ENCODE results near the gene TTC13. TPM values are rescaled to one million over a fixed set of nuclear protein-coding genes. Genes with fewer than 3 reads are reported as not detected.

The TTC13 gene
- total and polyA plus RNA-seq, 7 donors = 3.0 to 19.7 (median 13.6) TPM

GRCh38 chr1:230875370-230875769 is 103.3 kb downstream of the TTC13 start:
- 94% methylated on average over 8 of the region's 8 CpGs for WGBS, 2 donors
- DNase-seq = no peak
- intact Hi-C loops (cut with DNase I) = no loop called here
- no peak for TF ChIP-seq EP300 (IDR thresholded peaks at IDR 0.05)
- TF ChIP-seq CTCF (IDR thresholded peaks at IDR 0.05) = no peak
- TF ChIP-seq POLR2AphosphoS5 (IDR thresholded peaks at IDR 0.05) = no peak
- no peak for TF ChIP-seq POLR2A (IDR thresholded peaks at IDR 0.05)
- H3K4me3 ChIP-seq = no peak overlapping the region
- H3K27me3 ChIP-seq = no peaks in the 10 kb centered on the region
- H3K4me1 ChIP-seq = peaks cover 0 to 29% (median 20%) of the 10 kb centered on the region in 4 donors
- H3K27ac ChIP-seq = no peak overlapping the region
- H3K9me3 ChIP-seq = no peaks in the 10 kb centered on the region
- no peaks in the 10 kb centered on the region for H3K36me3 ChIP-seq

DNA sequence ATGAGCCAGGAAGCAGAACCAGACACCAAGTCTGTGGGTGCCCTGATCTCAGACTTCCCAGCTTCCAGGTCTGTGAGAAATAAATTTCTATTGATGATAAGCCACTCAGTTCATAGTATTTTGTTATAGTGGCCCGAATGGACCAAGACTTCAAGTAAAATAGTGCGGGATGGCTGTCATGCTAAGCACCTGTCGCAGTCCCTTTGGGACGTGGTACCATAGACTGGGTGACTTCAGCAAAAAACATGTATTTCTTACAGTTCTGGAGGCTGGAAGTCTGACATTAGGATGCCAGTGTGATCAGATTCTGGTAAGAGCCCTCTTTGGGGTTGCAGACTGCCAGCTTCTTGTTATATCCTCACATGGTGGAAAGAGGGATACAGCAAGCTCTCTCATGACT is 107.7 kb downstream of the TTC13 start:
- no peaks in the 10 kb centered on the region for H3K9me3 ChIP-seq
- no peak for TF ChIP-seq EP300 (IDR thresholded peaks at IDR 0.05)
- H3K36me3 ChIP-seq = no peaks in the 10 kb centered on the region
- no peak for DNase-seq
- H3K4me3 ChIP-seq = no peak overlapping the region
- H3K27me3 ChIP-seq = no peaks in the 10 kb centered on the region
- intact Hi-C loops (cut with DNase I) = loop anchor here (1.0 kb wide), 1 partner anchor 107 kb away; the partner anchor contains the start of gene TTC13
- 97 to 98% methylated on average over 4 of the region's 4 CpGs for WGBS, 2 donors
- H3K27ac ChIP-seq = peak overlapping the region in 1 of 4 donors; percentile 95
- H3K4me1 ChIP-seq = peaks cover 0 to 26% (median 21%) of the 10 kb centered on the region in 4 donors

- TF ChIP-seq EP300 (IDR thresholded peaks at IDR 0.05) (no peak), POLR2AphosphoS5 (IDR thresholded peaks at IDR 0.05) (peak in 2 of 4 donors; percentile 30 to 42), CTCF (IDR thresholded peaks at IDR 0.05) (no peak)
- WGBS, 2 donors = 78 to 89% methylated on average over 4 of the region's 4 CpGs
- Histone ChIP-seq H3K27me3 (no peaks in the 10 kb centered on the region), H3K9me3 (no peaks in the 10 kb centered on the region), H3K36me3 (no peaks in the 10 kb centered on the region), H3K4me3 (peak overlapping the region in 1 of 4 donors; percentile 90), H3K4me1 (peaks cover 0 to 40% (median 35%) of the 10 kb centered on the region in 4 donors), H3K27ac (peak overlapping the region; percentile 90 to 95 (median 93))
- DNase-seq = no peak
- intact Hi-C loops (cut with DNase I) = loop anchor here (5.0 kb wide), 3 partner anchors 38 to 658 kb away; partner anchors contain the start of gene TSNAX
These were observed 109.2 kb downstream of the TTC13 start for GRCh38 chr1:230869500-230869899.

- Histone ChIP-seq H3K36me3 (no peaks in the 10 kb centered on the region), H3K4me1 (peaks cover 0 to 47% (median 41%) of the 10 kb centered on the region in 4 donors), H3K27ac (peak overlapping the region; percentile 90 to 95 (median 93)), H3K27me3 (no peaks in the 10 kb centered on the region), H3K9me3 (no peaks in the 10 kb centered on the region), H3K4me3 (peak overlapping the region; percentile 90 to 96 (median 92))
- 8 to 11% methylated on average over 40 of the region's 40 CpGs for WGBS, 2 donors
- peak in 2 of 4 donors; percentile 13 to 27 for TF ChIP-seq POLR2AphosphoS5 (IDR thresholded peaks at IDR 0.05)
- no peak for TF ChIP-seq EP300 (IDR thresholded peaks at IDR 0.05)
- no peak for TF ChIP-seq POLR2A (IDR thresholded peaks at IDR 0.05)
- intact Hi-C loops (cut with DNase I) = loop anchor here (5.0 kb wide), 3 partner anchors 38 to 658 kb away; partner anchors contain the start of gene TSNAX
- DNase-seq = no peak
These were observed 109.8 kb downstream of the TTC13 start for GRCh38 chr1:230868736-230869385.

DNA sequence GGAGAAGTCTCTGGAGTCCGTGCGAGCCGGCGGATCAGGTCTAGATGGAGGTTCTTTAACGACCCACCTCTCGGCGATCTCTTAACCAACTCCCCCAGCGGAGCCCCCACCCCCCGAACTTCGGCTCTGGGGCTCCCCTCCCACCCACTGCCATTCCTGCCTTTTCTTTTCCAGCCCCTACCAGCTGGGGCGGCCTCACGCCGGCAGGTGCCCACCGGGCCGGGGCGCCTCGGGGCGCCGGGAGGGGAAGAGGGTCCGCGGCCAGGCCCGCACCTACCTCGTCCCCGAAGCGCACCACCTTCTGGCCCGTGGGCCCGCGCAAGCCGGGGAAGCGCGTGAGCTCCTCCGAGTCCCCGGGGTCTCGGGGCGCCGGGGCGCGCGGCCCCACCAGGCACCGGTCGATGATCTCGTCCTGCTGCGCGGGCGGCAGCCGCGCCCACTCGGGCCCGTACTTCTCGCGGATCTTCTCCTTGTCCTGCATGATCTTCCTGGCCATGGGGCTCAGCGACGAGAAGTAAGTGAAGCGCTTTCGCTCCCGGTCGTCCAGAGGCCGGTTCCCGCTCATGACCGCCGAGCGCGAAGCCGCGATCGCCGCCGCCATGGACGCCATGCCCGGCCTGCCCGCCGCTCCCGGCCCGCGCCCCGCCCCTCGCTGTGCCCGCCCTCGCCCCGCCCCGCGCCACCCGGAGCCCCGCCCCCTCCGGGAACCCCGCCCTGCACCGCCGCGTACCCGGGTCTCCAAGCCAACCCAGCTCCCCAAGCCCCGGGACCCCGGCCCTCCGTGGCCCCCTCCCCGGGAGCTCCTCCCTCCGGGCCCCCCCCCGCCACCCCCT is 110.5 kb downstream of the TTC13 start, which contains the start of gene C1orf198:
Gene C1orf198 (minus strand): TSS at position 619 of the 833 bp plus-strand sequence. CDS start 9 bp downstream, at position 610.
- intact Hi-C loops (cut with DNase I) = loop anchor here (5.0 kb wide), 3 partner anchors 39 to 659 kb away; partner anchors contain the start of gene TSNAX

More for the DNA sequence above, 110.5 kb downstream of the TTC13 start, which contains the start of gene C1orf198:
- WGBS, 2 donors = 1% methylated on average over 96 of the region's 96 CpGs
- H3K36me3 ChIP-seq = no peaks in the 10 kb centered on the region
- peak within 1 kb of the TSS; percentile 90 to 96 (median 92) for H3K4me3 ChIP-seq
- DNase-seq = peak; percentile 82
- H3K9me3 ChIP-seq = no peaks in the 10 kb centered on the region
- no peak for TF ChIP-seq CTCF (IDR thresholded peaks at IDR 0.05)
- TF ChIP-seq EP300 (IDR thresholded peaks at IDR 0.05) = no peak
- TF ChIP-seq POLR2A (IDR thresholded peaks at IDR 0.05) = peak; percentile 28 to 32
- peak; percentile 69 to 91 (median 80) for TF ChIP-seq POLR2AphosphoS5 (IDR thresholded peaks at IDR 0.05)
- peaks cover 0 to 54% (median 49%) of the 10 kb centered on the region in 4 donors for H3K4me1 ChIP-seq
- no peaks in the 10 kb centered on the region for H3K27me3 ChIP-seq
- H3K27ac ChIP-seq = peak within 1 kb of the TSS; percentile 90 to 95 (median 93)

All from sigmoid colon (tissue), 7 donors.